Ascending aorta (tissue), 2 donors: ENCODE data around the gene LYPD5. TPM values are rescaled to one million over a fixed set of nuclear protein-coding genes. Genes with fewer than 3 reads are reported as not detected.
"Not testable (repeated sequence)": the region's sequence is repeated elsewhere in the genome, so short reads cannot be mapped to it uniquely, and the experiment has no call there.

Experiments used
- DNase-seq, 2 donors: peaks; one replicate each; pipeline ENCODE4 v3.0.0-alpha.2; 2019; ENCODE audit warnings: low spot score in 2 of 2
- H3K27ac ChIP-seq, 2 donors: fragments of 200-600 bp; sonication (generic); one replicate each; pipeline ENCODE4 v1.5.1; 2016 to 2017; ENCODE audit warnings: mild to moderate bottlenecking in 1 of 2
- H3K27me3 ChIP-seq: fragments of 200-600 bp; sonication (generic); one replicate; pipeline ENCODE4 v1.5.1; 2017
- H3K36me3 ChIP-seq, 2 donors: fragments of 200-600 bp; sonication (generic); one replicate each; pipeline ENCODE4 v1.5.1; 2016
- H3K4me1 ChIP-seq, 2 donors: fragments of 200-600 bp; sonication (generic); one replicate each; pipeline ENCODE4 v1.5.1; 2016 to 2017; ENCODE audit warnings: mild to moderate bottlenecking in 1 of 2
- H3K4me3 ChIP-seq, 2 donors: fragments of 200-600 bp; sonication (generic); one replicate each; pipeline ENCODE4 v1.5.1; 2016 to 2017; ENCODE audit warnings: mild to moderate bottlenecking in 1 of 2
- H3K9me3 ChIP-seq, 2 donors: fragments of 200-600 bp; sonication (generic); one replicate each; pipeline ENCODE4 v1.5.1; 2016
- CTCF ChIP-seq, 3 experiments: fragments of 200-600 bp in 2 of 3; fragments of 450-650 bp in 1 of 3; sonication (generic) in 2 of 3; IDR thresholded peaks; one replicate each; pipeline ENCODE4 v1.5.1; 2016 to 2019; ENCODE audit warnings: antibody characterized with exemption in 3 of 3, mild to moderate bottlenecking in 1 of 3, moderate library complexity in 1 of 3
- intact Hi-C: fragments of 100-400 bp; cut with DNase I; formaldehyde crosslinking; loops from one replicate; pipeline ENCODE4 v1.15.1; 2023
- total RNA-seq: library from RNA; depleted of rRNA; stranded (reverse); fragments of >200 nt; gene quantifications from one replicate; pipeline ENCODE4 v1.1.0, GENCODE V29; 2016

LYPD5 gene
- total RNA-seq, 1 donor from 2014 or later = not detected

DNA sequence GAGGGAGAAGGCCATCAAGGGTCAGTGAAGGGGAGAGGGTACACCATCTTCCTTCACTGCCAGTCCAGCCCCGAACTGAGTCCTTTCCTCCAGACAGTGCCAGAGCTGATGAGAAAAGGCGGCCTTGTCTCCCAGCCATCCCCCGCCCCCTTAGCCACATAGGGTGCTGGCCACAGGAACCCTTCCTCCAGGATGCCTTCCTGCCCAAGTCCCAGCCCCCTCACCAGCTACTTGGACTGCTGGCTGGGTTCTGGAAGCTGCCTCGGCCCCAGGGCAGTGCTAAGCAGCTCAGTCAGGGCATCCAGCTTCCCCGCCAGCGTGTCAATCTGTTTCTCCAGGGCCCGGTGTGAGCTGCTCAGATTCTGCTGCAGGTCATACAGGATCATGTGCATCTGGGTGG lies 34.9 kb downstream of the LYPD5 start:
- no peak overlapping the region for H3K4me3 ChIP-seq
- peaks cover 6 to 23% of the 10 kb centered on the region in 2 donors for H3K4me1 ChIP-seq
- H3K27me3 ChIP-seq = no peaks in the 10 kb centered on the region
- peak overlapping the region in 1 of 2 donors; percentile 18 for H3K27ac ChIP-seq
- H3K36me3 ChIP-seq = no peaks in the 10 kb centered on the region
- TF ChIP-seq CTCF (IDR thresholded peaks at IDR 0.05) = no peak
- intact Hi-C loops = no loop called here
- no peaks in the 10 kb centered on the region for H3K9me3 ChIP-seq
- DNase-seq = no peak

- H3K27me3 ChIP-seq = no peaks in the 10 kb centered on the region
- H3K9me3 ChIP-seq = no peaks in the 10 kb centered on the region
- intact Hi-C loops = no loop called here
Observed at GRCh38 chr19:43766755-43767043, 35.5 kb downstream of the LYPD5 start.

DNA sequence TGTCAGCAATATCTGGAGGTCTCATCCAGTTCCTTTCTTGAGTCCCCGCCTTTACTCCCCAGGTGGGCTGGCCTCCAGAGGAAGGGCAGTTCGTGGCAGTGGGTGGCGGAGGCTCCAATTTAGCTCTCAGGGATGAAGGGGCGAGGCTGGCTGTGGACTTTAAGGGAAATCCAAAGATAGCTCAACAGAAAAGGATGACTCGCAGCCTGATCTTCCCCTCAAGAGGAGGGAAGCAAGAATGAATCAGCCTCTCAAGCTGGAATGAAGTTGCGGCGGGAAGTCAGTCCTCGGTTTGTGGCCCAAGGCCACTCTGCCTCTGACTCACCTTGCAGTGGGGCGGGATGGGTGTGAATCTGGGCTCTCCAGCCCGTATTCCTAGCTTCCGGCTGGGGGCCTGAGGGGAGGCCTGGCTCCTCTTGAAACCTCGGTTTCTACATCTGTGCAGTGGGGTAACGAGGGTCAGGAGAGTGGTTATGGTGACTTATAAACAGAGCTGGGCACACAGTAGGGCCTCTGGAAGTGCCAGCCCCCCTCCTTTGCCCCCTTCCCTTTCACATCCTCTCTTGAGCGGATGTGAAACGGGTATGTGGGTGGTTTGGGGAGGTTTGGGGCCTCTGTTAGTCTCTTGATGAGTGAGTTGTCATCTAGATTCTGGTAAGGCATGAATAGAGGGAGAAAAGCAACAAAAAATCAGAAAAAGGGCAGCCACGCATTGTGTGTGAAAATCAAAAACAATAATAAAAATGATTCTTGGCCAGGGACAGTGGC lies 37.0 kb downstream of the LYPD5 start:
- no peak overlapping the region for H3K4me3 ChIP-seq
- peak overlapping the region; percentile 76 to 80 for H3K27ac ChIP-seq
- intact Hi-C loops = no loop called here
- DNase-seq = peak; percentile 59 to 90
- peaks cover 6 to 23% of the 10 kb centered on the region in 2 donors for H3K4me1 ChIP-seq
- no peaks in the 10 kb centered on the region for H3K9me3 ChIP-seq
- TF ChIP-seq CTCF (IDR thresholded peaks at IDR 0.05) = no peak
- H3K27me3 ChIP-seq = no peaks in the 10 kb centered on the region
- no peaks in the 10 kb centered on the region for H3K36me3 ChIP-seq

More at GRCh38 chr19:43766755-43767043, 35.5 kb downstream of the LYPD5 start:
- H3K4me3 ChIP-seq = no peak overlapping the region
- no peak for TF ChIP-seq CTCF (IDR thresholded peaks at IDR 0.05)
- H3K4me1 ChIP-seq = peaks cover 6 to 23% of the 10 kb centered on the region in 2 donors
- no peak for DNase-seq
- H3K36me3 ChIP-seq = no peaks in the 10 kb centered on the region
- H3K27ac ChIP-seq = no peak overlapping the region

DNA sequence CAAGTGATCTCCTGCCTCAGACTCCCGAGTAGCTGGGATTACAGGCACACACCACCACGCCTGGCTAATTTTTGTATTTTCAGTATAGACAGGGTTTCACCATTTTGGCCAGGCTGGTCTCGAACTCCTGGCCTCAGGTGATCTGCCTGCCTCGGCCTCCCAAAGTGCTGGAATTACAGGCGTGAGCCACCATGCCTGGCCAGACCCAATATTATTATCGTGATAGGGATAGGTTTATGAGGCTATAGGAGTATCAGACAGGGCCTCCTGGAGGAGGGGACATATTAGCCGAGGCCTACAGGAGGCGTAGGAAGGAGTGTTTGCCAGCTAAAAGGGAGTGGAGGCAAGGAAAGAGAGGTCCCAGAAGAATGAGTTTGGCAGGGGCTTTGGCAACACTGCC lies 37.6 kb downstream of the LYPD5 start:
- intact Hi-C loops, H3K36me3 ChIP-seq: not testable (repeated sequence)
- peak overlapping the region; percentile 76 to 80 for H3K27ac ChIP-seq

DNA sequence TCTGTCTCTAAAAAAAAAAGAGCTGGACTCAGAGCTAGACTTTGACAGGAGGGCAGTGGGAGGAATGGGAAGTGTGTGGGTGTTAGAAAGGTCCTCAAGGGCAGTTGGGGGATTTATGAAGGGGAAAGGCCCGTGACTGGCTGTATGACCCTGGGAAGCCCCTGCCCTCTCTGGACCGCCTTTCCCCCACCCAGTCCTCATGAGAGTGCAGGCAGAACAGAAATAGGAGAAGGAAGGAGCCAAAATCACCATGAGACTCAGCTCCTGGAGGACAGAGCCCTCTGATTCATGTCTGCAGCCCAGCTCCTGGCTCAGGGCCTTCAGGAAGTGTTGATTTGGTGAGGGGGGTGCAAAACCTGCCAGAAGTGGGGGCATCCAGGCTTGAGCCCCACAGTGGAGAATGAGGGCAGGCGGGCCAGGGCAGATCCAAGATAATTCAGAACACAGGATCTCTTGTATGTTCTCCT lies 38.7 kb downstream of the LYPD5 start:
- DNase-seq = peak in 1 of 2 donors; percentile 72
- H3K27ac ChIP-seq = peak overlapping the region; percentile 57 to 76

More for the DNA sequence above, 37.6 kb downstream of the LYPD5 start:
- peaks cover 6 to 23% of the 10 kb centered on the region in 2 donors for H3K4me1 ChIP-seq
- H3K9me3 ChIP-seq, H3K27me3 ChIP-seq, H3K4me3 ChIP-seq, DNase-seq: not testable (repeated sequence)

More for the DNA sequence above, 38.7 kb downstream of the LYPD5 start:
- no peaks in the 10 kb centered on the region for H3K9me3 ChIP-seq
- intact Hi-C loops = no loop called here
- no peaks in the 10 kb centered on the region for H3K36me3 ChIP-seq
- no peak for TF ChIP-seq CTCF (IDR thresholded peaks at IDR 0.05)
- peaks cover 6 to 23% of the 10 kb centered on the region in 2 donors for H3K4me1 ChIP-seq
- H3K27me3 ChIP-seq = no peaks in the 10 kb centered on the region
- H3K4me3 ChIP-seq = no peak overlapping the region
